ENCODE measurements around the gene HACD4.
"Not testable (repeated sequence)": the region's sequence is repeated elsewhere in the genome, so short reads cannot be mapped to it uniquely, and the experiment has no call there.

The HACD4 gene

DNA sequence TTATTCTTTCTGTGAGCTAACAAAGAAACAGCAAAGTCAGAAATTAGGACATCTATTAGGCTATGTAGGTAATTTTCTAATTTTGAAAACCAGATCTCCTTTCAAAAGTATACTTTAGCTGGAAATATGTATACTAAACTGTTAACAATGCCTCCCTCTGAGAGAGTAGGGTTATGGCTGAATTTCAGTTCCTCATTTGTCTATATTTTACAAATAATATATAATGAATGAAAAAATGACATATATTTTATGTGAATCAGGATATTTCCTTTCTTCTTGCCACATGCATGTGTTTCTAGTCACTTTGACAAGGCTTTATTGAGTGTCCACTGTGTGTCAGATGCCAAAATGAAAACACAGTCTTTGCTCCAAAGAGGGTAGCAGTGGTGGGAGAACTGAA, 15.4 kb downstream of the HACD4 start:
- no peak for DNase-seq

GRCh38 chr9:21015129-21015815, 16.2 kb downstream of the HACD4 start:
- peak in 1 of 2 experiments; percentile 2 for DNase-seq

- DNase-seq = no peak
Measured at GRCh38 chr9:21002040-21002439, 29.4 kb downstream of the HACD4 start.

DNA sequence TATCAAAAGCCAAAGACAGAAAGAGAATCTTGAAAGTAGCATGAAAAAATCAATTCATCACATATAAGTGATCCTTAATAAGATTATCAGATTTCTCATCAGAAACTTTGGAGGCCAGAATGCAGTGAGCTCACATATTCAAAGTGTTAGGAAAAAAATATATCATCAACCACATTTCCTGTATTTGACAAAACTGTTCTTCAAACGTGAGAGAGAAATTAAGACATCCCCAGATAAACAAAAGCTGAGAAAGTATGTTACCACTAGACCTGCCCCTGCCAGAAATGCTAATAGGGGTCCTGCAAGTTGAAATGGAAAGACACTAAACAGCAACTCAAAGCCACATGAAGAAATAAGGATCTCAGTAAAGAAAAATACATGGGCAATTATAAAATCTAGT, 29.9 kb downstream of the HACD4 start:
- no peak for DNase-seq

GRCh38 chr9:20997503-20998076, 33.9 kb downstream of the HACD4 start:
- DNase-seq = no peak

DNA sequence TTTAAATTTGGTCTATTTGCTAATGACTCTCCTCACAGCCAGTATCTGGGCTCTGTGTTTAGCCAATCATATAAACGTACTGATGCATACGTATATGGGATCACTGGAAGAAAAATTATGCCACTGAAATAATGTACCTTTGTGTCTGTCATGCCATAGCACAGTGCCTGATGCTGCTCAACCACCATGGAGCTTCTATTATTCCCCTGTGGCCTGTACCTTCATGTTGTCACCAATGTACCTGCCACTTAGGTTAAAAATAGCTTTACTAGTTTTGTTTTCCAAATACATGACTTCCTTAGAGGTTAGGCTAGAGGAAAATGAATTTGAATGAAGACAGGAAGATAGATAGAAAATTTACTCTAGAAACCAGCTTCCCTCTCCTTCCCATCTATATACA, 34.6 kb downstream of the HACD4 start:
- no peak for DNase-seq

DNA sequence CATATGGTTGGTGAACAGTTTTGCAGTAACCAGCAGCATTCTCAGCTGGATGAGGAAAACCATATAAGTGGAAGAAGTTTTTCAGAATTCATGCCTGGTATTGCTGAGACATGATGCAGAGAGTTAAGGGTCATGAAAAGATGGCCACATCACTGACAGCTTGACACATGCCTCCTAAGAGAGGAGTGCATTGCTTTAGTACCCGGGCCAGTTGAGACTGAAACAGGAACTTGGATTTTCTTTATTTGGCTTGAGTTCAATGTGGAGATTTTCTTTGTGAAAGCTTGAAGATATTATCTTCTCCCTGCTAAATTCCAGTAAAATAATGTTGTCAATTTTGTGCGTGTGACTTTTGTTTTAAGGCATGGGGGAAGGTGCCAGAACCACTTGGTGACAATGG, 35.8 kb downstream of the HACD4 start:
- no peak for DNase-seq

DNA sequence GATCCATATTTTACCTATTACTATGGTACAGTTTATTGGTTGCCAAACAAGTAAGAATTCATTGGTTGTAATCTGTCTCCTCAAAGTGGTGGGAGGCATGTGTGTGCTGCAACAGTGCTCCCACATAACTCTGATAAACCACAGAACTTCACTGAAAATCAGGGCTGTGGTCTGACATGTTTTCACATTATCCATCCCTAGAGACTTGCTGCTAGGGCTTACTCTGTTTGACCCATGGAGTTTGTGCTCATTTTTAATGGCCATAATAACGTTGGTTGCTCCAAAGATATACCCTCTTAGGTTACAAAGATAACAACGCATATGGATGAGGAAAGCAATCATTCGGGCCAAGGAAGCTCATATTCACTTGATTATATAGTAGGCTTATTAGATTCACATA, 37.0 kb downstream of the HACD4 start:
- no peak for DNase-seq

DNA sequence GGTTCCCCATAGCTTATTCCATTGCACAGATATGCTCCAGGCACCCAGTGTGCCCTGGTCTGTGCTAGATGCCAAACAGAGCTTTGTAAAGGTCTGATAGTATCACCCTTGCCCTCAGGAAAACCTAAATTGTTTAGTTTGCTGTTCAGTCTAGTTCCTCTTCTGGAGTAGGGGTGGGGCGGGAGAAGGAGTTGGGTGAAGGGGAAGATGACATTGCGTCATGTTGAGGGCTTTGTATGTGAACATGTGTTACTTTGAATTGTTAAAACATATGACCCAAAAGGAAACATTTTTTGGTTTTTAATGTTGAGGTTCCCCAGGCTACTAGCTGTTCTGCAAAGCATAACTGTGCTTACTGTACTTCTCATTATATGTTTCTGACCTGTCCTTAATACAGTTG, 40.6 kb downstream of the HACD4 start:
- DNase-seq = no peak

- no peak for DNase-seq
Measured at GRCh38 chr9:20989923-20990341, 41.5 kb downstream of the HACD4 start.

DNA sequence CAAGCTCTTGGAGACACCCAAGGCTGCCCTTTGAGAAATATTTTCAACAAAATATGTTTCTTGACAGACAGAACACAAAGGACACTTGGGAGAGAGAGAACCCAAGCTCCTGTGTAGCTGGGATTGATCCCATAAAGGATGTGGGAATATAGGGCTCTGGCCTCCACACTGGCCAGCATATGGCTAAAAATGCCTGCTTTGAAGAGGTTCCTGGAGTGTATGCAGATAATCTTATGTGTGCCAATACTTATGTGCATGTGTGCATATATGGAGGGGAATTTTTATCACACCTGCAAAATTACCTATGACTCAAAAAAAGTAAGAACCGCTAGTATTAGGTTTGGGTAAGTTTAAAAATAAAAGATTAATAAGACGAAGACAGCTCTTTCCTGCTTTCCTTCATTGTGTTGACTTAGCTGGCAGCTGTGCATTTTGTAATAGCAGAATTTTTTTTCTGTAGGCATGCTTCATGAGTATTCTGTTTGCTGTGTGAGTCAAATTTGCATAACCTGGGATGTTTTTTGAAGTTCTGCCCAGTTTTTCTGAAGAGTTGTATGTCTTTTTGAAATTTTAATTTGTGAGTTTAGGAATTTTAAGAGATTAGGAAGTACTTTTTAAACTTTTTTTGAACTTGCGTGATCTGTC, 42.6 kb downstream of the HACD4 start:
- peak in 1 of 2 experiments; percentile 13 for DNase-seq

DNA sequence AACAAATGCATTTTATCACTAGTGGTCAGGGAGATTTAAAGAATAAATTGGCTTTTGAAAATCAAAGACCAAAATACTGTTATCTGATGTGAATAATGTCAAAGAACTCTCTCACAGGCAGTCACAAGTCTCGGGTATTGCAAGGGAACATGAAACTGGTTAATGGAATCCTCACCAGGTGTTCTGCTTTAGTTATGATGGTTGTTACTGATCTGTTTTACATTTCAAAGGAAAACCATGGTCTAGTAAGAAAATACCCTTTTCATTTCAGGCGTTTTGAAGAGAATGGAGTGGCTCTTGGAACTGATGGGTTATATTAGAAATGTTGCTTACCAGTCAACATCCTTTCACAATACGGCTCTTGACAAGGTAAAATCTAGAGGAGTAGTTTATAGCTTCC, 43.4 kb downstream of the HACD4 start:
- DNase-seq = no peak

DNA sequence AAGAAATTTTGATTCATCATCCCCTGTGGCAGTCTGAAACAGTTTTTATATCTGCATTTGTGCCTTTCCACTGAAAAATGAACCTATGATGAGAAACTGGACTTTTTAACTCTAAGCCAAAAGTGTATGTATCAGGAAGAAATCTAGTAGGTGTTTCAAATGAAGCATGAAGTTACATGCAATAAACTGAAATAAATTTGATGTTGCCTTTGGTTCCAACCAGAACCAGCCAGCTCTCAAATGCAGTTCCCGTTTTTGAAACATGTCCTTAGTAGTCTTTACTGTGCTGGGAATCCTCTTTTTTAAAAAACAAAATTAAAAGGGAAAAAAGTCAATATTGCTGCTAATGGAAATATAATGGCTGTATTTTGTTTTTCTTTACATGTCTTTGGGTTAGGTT, 43.9 kb downstream of the HACD4 start:
- no peak for DNase-seq

DNA sequence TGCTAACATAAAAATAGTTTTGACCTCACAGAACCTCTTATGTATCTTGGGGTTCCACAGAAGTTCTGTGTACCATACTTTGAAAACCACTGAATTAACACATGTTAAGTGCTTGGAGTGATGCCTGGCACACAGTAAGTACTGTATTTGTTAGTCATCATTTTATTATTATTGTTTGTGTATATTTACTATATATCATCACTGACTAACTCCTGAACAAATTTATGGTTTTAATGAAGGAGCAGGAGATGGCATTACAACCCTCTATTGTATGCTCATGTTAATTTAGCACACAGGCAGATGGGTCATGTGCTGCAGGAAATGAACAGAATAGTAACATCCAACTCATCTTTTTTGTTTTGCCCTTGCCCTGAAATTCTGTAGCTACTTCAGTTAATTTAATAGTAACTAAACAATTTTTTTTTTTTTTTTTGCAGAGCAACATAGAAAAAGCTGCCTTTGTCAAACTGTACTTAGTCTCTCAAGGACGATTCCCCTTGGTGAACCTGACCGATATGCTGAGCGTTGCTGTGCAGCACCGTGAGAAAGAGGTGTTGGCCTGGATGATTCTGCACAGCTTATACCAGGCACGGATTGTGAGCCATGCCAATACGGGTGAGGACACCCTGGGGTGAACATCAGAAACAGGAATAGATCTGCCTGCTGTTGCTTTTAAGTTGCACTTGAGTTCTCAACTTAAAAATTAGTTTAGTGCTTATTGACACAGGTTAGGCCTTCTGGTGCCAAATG, 45.4 kb downstream of the HACD4 start:
- DNase-seq = no peak

DNA sequence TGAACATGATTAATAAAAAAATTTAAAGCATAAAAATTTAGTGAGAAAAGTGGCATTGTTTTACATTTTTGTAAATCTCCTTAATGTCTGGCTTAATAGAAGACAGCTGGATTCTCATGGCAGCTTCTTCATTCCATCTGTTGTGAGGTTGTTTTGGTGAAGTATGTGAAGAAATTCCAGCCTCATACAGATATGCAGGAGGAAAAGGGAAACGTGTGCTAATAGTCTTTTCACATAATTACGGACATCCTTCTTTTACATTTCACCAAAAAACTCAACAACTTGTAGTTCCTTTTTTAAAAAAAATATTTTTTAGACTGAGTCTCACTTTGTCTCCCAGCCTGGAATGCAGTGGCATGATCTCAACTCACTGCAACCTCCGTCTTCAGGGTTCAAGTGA, 46.9 kb downstream of the HACD4 start:
- no peak for DNase-seq

- DNase-seq = no peak
Measured at GRCh38 chr9:20981486-20981885, 50.0 kb downstream of the HACD4 start.

DNA sequence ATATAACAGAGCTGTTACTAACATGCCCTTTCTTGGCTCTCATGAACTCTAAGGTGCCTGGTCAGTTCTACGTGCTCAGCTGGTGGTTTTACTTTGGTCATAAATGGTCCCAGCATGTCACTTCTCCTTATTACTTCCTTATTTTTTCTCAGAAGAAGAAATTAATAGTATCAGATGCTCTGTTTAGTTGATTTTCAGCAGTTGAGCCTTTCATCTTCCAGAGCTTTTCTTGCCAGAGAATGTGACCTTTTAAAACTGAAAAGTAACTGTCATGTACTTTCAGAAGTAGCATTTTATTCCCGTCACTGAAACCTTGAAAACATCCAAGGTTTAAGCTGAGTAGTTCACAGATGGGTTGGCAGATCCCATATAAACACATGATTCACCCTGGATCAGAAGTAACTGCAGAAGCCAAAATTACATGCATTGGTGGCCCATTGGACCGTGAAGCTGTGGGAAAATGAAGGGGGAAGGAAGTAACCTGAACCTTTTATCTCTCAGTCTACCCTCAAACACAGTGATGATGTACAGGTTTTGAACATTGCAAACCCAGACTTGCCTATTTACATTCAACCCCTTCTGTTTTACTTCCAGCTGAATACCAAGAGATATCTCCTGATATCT, 50.5 kb downstream of the HACD4 start:
- DNase-seq = no peak

GRCh38 chr9:20978249-20978648, 53.2 kb downstream of the HACD4 start:
- DNase-seq = no peak

DNA sequence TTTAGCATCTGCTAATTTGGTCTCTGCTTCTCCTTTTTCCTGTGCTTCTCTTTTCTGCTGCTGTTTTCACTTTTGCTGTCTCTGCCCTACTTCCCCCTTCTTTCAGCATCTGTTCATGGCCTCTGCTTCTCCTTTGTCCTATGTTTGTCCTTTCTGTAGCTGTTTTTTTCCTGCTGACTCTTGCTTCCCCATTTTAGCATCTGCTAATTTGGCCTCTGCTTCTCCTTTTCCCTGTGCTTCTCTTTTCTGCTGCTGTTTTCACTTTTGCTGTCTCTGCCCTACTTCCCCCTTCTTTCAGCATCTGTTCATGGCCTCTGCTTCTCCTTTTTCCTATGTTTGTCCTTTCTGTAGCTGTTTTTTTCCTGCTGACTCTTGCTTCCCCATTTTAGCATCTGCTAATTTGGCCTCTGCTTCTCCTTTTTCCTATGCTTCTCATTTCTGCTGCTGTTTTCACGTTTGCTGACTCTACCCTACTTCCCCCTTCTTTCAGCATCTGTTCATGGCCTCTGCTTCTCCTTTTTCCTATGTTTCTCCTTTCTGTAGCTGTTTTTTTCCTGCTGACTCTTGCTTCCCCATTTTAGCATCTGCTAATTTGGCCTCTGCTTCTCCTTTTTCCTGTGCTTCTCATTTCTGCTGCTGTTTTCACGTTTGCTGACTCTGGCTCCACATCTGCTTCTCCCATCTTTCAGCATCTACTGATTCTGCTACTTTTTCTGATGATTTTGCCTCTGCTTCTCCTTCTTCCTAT, 57.1 kb downstream of the HACD4 start:
- DNase-seq = not testable (repeated sequence)

DNA sequence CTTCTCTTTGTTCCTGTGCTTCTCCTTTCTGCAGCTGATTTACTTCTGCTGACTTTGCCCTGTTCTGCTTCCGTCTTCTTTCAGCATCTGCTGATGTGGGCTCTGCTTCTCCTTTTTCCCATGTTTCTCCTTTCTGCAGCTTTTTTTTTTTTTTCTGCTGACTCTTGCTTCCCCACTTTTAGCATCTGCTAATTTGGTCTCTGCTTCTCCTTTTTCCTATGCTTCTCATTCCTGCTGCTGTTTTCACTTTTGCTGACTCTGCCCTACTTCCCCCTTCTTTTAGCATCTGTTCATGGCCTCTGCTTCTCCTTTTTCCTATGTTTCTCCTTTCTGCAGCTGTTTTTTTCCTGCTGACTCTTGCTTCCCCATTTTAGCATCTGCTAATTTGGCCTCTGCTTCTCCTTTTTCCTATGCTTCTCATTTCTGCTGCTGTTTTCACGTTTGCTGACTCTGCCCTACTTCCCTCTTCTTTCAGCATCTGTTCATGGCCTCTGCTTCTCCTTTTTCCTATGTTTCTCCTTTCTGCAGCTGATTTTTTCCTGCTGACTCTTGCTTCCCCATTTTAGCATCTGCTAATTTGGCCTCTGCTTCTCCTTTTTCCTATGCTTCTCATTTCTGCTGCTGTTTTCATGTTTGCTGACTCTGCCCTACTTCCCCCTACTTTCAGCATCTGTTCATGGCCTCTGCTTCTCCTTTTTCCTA, 58.0 kb downstream of the HACD4 start:
- not testable (repeated sequence) for DNase-seq

GRCh38 chr9:20972684-20973083, 58.8 kb downstream of the HACD4 start:
- no peak for DNase-seq
